Calu3 (cell line): Measurements from ENCODE around the gene RAB27B. TPM values are rescaled to one million over a fixed set of nuclear protein-coding genes. Genes with fewer than 3 reads are reported as not detected.

Experiments used
- BruUV-seq: library from RNA; stranded (reverse); fragments of 400-500 nt; replicated peaks from 2 replicates; lab custom pipeline; 2021; lab: Mats Ljungman, UMichigan
- CTCF ChIA-PET: fragments of 300-600 bp; sonication (Branson Sonifier 250); formaldehyde crosslinking; loops from one replicate; lab custom pipeline; 2022; ENCODE audit warnings: antibody characterized with exemption; lab: Charles Lee
- DNase-seq: peaks from one replicate; pipeline ENCODE4 v3.0.0; 2022
- H3K27ac Mint-ChIP-seq: one replicate; pipeline ENCODE4 v1.8.0; 2022; ENCODE audit warnings: mixed read lengths; ENCODE audit not compliant: unreplicated experiment
- H3K27me3 Mint-ChIP-seq: one replicate; pipeline ENCODE4 v1.8.0; 2022; ENCODE audit warnings: mixed read lengths; ENCODE audit not compliant: unreplicated experiment
- H3K36me3 Mint-ChIP-seq: one replicate; pipeline ENCODE4 v1.8.0; 2022; ENCODE audit warnings: mild to moderate bottlenecking, moderate library complexity, mixed read lengths; ENCODE audit not compliant: insufficient read depth, unreplicated experiment
- H3K4me1 Mint-ChIP-seq: one replicate; pipeline ENCODE4 v1.8.0; 2022; ENCODE audit warnings: mild to moderate bottlenecking, low read depth, mixed read lengths; ENCODE audit not compliant: unreplicated experiment
- H3K4me3 Mint-ChIP-seq: one replicate; pipeline ENCODE4 v1.8.0; 2022; ENCODE audit warnings: mild to moderate bottlenecking, low read depth, moderate library complexity, mixed read lengths; ENCODE audit not compliant: unreplicated experiment
- H3K9me3 Mint-ChIP-seq: one replicate; pipeline ENCODE4 v1.8.0; 2022; ENCODE audit warnings: low read depth, mixed read lengths; ENCODE audit not compliant: unreplicated experiment
- CTCF ChIP-seq: fragments of 200-600 bp; IDR thresholded peaks from one replicate; pipeline ENCODE4 v1.8.0; 2022; ENCODE audit warnings: antibody characterized with exemption; ENCODE audit not compliant: unreplicated experiment
- intact Hi-C: fragments of 100-400 bp; cut with micrococcal nuclease; formaldehyde crosslinking; loops from one replicate; pipeline ENCODE4 v1.10.0; 2022; ENCODE audit not compliant: unreplicated experiment
- total RNA-seq: library from RNA; stranded (reverse); gene quantifications from 2 replicates; pipeline ENCODE4 v1.2.3, GENCODE V29; 2022

The RAB27B gene
- total RNA-seq, 1 experiment from 2014 or later, result 38.3 TPM

GRCh38 chr18:54919412-54919811, 91.1 kb downstream of the RAB27B start:
- Mint-ChIP-seq H3K27me3 (no peaks in the 10 kb centered on the region), H3K4me1 (no peaks in the 10 kb centered on the region), H3K36me3 (no peaks in the 10 kb centered on the region), H3K9me3 (peaks cover 3% of the 10 kb centered on the region), H3K4me3 (no peak overlapping the region), H3K27ac (no peak overlapping the region)
- no peak for TF ChIP-seq CTCF
- BruUV-seq, result no TSS peak
- CTCF ChIA-PET, result no interaction called here
- no peak for DNase-seq
- intact Hi-C loops, result loop anchor here (10.0 kb wide), 1 partner anchor 65 kb away; no protein-coding TSS in a partner anchor

GRCh38 chr18:54923339-54923956, 95.2 kb downstream of the RAB27B start:
- H3K27ac Mint-ChIP-seq, result no peak overlapping the region
- TF ChIP-seq CTCF, result no peak
- no peaks in the 10 kb centered on the region for H3K36me3 Mint-ChIP-seq
- BruUV-seq, result no TSS peak
- intact Hi-C loops, result no loop called here
- CTCF ChIA-PET, result interaction anchor here (0.6 to 0.7 kb wide), 2 partner anchors 12 to 177 kb away, joined by 3 read pairs; no protein-coding TSS in a partner anchor
- no peak overlapping the region for H3K4me3 Mint-ChIP-seq
- no peaks in the 10 kb centered on the region for H3K4me1 Mint-ChIP-seq
- no peaks in the 10 kb centered on the region for H3K27me3 Mint-ChIP-seq
- peaks cover 3% of the 10 kb centered on the region for H3K9me3 Mint-ChIP-seq
- DNase-seq, result no peak

DNA sequence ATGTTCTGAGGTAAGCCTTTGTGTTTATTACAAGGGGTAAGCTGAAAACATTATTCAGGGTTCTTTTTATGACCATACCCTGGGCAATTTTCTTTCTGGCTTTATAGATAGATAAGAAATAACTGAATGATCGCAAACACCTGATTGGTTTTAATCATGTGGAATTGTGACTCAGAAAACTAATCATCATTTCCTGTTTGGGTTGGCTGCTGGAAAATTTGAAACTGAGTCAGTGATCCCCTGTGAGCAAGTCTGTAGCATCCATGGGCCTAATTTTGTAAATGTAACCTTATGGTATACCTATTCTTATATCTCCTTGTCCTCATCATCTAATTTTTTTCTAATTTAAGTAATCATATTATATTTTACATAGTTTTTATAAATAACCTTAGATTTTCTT, 96.7 kb downstream of the RAB27B start:
- no peaks in the 10 kb centered on the region for H3K27me3 Mint-ChIP-seq
- no peaks in the 10 kb centered on the region for H3K36me3 Mint-ChIP-seq
- intact Hi-C loops, result no loop called here
- H3K27ac Mint-ChIP-seq, result no peak overlapping the region
- H3K9me3 Mint-ChIP-seq, result peaks cover 3% of the 10 kb centered on the region
- BruUV-seq, result no TSS peak
- no peak overlapping the region for H3K4me3 Mint-ChIP-seq
- CTCF ChIA-PET, result no interaction called here
- H3K4me1 Mint-ChIP-seq, result no peaks in the 10 kb centered on the region
- TF ChIP-seq CTCF, result no peak
- DNase-seq, result no peak

DNA sequence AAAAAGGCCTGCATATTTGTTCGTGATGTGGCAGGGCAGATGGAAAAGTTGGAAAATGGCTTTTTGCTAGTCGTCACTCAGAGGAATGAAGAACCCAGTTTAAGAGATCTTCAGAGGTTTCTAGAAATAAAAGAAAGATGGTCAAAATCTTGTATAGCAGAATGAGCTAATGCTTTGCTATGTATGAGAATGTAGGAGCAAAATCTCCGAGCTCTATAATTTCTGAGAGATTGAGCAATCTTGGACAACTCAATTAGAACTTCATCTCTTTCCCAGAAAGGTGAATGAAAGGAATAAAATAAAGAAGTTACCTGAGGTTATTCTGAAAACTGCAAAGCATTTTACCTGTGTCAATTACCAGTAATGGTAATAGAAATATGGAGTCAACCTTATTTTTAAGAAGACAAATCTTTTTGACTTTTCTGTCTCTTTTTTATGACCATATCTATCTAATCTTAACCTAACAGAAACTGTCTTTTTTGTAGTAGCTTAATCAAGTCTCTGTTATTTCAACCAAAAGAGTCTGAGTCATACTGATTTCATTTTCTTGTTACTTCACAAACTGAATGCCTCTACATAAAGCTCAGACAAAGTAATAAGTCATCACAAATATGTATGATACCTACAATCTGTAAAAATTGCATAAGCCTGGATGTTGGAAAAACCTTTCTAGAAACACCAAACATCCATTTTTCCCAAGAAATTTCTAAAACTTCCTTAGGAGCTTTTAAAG, 98.5 kb downstream of the RAB27B start:
- no peak for TF ChIP-seq CTCF
- no peaks in the 10 kb centered on the region for H3K27me3 Mint-ChIP-seq
- no peaks in the 10 kb centered on the region for H3K36me3 Mint-ChIP-seq
- H3K9me3 Mint-ChIP-seq, result no peaks in the 10 kb centered on the region
- H3K27ac Mint-ChIP-seq, result no peak overlapping the region
- BruUV-seq, result no TSS peak
- H3K4me3 Mint-ChIP-seq, result no peak overlapping the region
- intact Hi-C loops, result no loop called here
- CTCF ChIA-PET, result no interaction called here
- no peak for DNase-seq
- no peaks in the 10 kb centered on the region for H3K4me1 Mint-ChIP-seq
